ENCODE measurements around the gene PIGQ. TPM values are rescaled to one million over a fixed set of nuclear protein-coding genes. Genes with fewer than 3 reads are reported as not detected.

The PIGQ gene
- total RNA-seq, 1 experiment from 2014 or later = 45.6 TPM

DNA sequence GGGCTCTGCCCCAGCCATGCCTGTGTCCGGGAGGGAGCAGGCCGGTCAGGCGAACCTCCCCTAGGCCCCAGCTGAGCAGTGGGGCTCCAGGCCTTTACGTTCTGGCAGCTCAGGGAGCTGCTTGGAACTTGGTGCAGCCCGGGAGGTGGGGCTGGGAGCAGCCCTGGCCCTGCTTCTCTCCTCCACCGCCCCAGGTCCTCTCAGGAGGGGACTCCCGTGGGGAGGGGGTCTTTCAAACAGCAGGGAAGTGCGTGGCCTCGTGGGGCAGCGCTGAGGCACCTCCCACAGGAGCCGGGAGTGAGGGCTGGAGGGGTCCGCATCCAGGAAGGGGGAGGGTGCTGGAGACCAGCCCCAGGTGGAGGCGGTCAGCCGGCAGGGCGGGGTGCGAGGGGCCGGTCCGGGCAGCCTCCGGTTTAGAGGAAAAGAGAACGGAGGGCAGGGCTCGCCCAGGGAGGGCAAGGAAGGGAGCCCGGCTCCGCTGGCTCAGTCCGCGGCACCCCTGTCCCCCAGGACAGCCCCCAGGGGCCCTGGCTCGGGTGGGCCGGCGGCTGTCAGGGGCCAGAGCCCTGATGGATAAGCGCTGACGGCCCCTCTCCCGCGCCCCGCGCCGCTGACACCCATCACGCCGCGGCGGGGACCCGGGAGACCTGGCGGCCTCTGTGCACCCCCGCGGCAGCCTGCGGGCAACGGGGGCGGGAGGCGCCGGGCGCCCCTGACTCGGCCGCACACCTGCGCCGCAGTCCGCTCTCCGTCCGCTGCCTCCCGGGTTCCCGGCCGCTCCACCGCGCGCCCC lies 10.2 kb upstream of the PIGQ start:
- intact Hi-C loops (cut with micrococcal nuclease) = no loop called here
- POLR2A ChIA-PET = no interaction called here
- CTCF ChIA-PET = interaction anchor here (0.6 to 0.7 kb wide), 3 partner anchors 9 to 124 kb away, joined by 3 read pairs; no protein-coding TSS in a partner anchor
- no TSS peak for BruUV-seq (replicated peaks)
- no peak overlapping the region for H3K4me3 Mint-ChIP-seq (ENCODE audit: unreplicated experiment)
- no peaks in the 10 kb centered on the region for H3K4me1 Mint-ChIP-seq (ENCODE audit: insufficient read depth, unreplicated experiment)
- no peaks in the 10 kb centered on the region for H3K9me3 Mint-ChIP-seq (ENCODE audit: unreplicated experiment)
- TF ChIP-seq CTCF (IDR thresholded peaks at IDR 0.05; ENCODE audit: unreplicated experiment) = no peak
- no peaks in the 10 kb centered on the region for H3K27me3 Mint-ChIP-seq (ENCODE audit: insufficient read depth, unreplicated experiment)
- no peak for DNase-seq (ENCODE audit: unreplicated experiment)
- no peaks in the 10 kb centered on the region for H3K36me3 Mint-ChIP-seq (ENCODE audit: insufficient read depth, unreplicated experiment)
- no peak overlapping the region for H3K27ac Mint-ChIP-seq (ENCODE audit: low read depth, unreplicated experiment)

GRCh38 chr16:560204-560700 lies 9.5 kb upstream of the PIGQ start, which contains the start of gene PRR35:
Gene PRR35 (plus strand): TSS chr16:560394. CDS start chr16:563295, 2,901 bp downstream.
- H3K4me3 Mint-ChIP-seq (ENCODE audit: unreplicated experiment) = no peak within 1 kb of the TSS
- intact Hi-C loops (cut with micrococcal nuclease) = no loop called here
- no peaks in the 10 kb centered on the region for H3K36me3 Mint-ChIP-seq (ENCODE audit: insufficient read depth, unreplicated experiment)
- CTCF ChIA-PET = interaction anchor here (0.6 to 0.7 kb wide), 2 partner anchors 10 to 76 kb away, joined by 3 read pairs; no protein-coding TSS in a partner anchor
- no peaks in the 10 kb centered on the region for H3K27me3 Mint-ChIP-seq (ENCODE audit: insufficient read depth, unreplicated experiment)
- H3K27ac Mint-ChIP-seq (ENCODE audit: low read depth, unreplicated experiment) = no peak within 1 kb of the TSS
- no peaks in the 10 kb centered on the region for H3K9me3 Mint-ChIP-seq (ENCODE audit: unreplicated experiment)
- no peaks in the 10 kb centered on the region for H3K4me1 Mint-ChIP-seq (ENCODE audit: insufficient read depth, unreplicated experiment)
- POLR2A ChIA-PET = no interaction called here
- BruUV-seq (replicated peaks) = no TSS peak
- TF ChIP-seq CTCF (IDR thresholded peaks at IDR 0.05; ENCODE audit: unreplicated experiment) = no peak
- DNase-seq (ENCODE audit: unreplicated experiment) = no peak

GRCh38 chr16:560701-561412 lies 8.9 kb upstream of the PIGQ start:
- no peak for TF ChIP-seq CTCF (IDR thresholded peaks at IDR 0.05; ENCODE audit: unreplicated experiment)
- intact Hi-C loops (cut with micrococcal nuclease) = no loop called here
- H3K9me3 Mint-ChIP-seq (ENCODE audit: unreplicated experiment) = no peaks in the 10 kb centered on the region
- H3K27ac Mint-ChIP-seq (ENCODE audit: low read depth, unreplicated experiment) = no peak overlapping the region
- POLR2A ChIA-PET = no interaction called here
- no peaks in the 10 kb centered on the region for H3K27me3 Mint-ChIP-seq (ENCODE audit: insufficient read depth, unreplicated experiment)
- H3K36me3 Mint-ChIP-seq (ENCODE audit: insufficient read depth, unreplicated experiment) = no peaks in the 10 kb centered on the region
- no TSS peak for BruUV-seq (replicated peaks)
- H3K4me1 Mint-ChIP-seq (ENCODE audit: insufficient read depth, unreplicated experiment) = no peaks in the 10 kb centered on the region
- CTCF ChIA-PET = interaction anchor here (0.6 to 0.7 kb wide), 2 partner anchors 10 to 76 kb away, joined by 3 read pairs; no protein-coding TSS in a partner anchor
- no peak overlapping the region for H3K4me3 Mint-ChIP-seq (ENCODE audit: unreplicated experiment)
- no peak for DNase-seq (ENCODE audit: unreplicated experiment)

- TF ChIP-seq CTCF (IDR thresholded peaks at IDR 0.05; ENCODE audit: unreplicated experiment) = no peak
- no peaks in the 10 kb centered on the region for H3K36me3 Mint-ChIP-seq (ENCODE audit: insufficient read depth, unreplicated experiment)
- no peaks in the 10 kb centered on the region for H3K4me1 Mint-ChIP-seq (ENCODE audit: insufficient read depth, unreplicated experiment)
- H3K9me3 Mint-ChIP-seq (ENCODE audit: unreplicated experiment) = no peaks in the 10 kb centered on the region
- intact Hi-C loops (cut with micrococcal nuclease) = no loop called here
- CTCF ChIA-PET = no interaction called here
- no peak overlapping the region for H3K27ac Mint-ChIP-seq (ENCODE audit: low read depth, unreplicated experiment)
- no TSS peak for BruUV-seq (replicated peaks)
- POLR2A ChIA-PET = no interaction called here
- no peak overlapping the region for H3K4me3 Mint-ChIP-seq (ENCODE audit: unreplicated experiment)
- H3K27me3 Mint-ChIP-seq (ENCODE audit: insufficient read depth, unreplicated experiment) = no peaks in the 10 kb centered on the region
- no peak for DNase-seq (ENCODE audit: unreplicated experiment)
Observed at GRCh38 chr16:561413-561794, 8.4 kb upstream of the PIGQ start.
